ENCODE measurements around the gene ENOSF1. TPM values are rescaled to one million over a fixed set of nuclear protein-coding genes. Genes with fewer than 3 reads are reported as not detected.

Gene ENOSF1
- total and polyA plus RNA-seq, 11 donors = 9.9 to 38.7 (median 22.2) TPM

GRCh38 chr18:655445-655844 is 57.0 kb downstream of the ENOSF1 start:
- no peak for TF ChIP-seq POLR2A (IDR thresholded peaks at IDR 0.05)
- TF ChIP-seq, protein P1, sequence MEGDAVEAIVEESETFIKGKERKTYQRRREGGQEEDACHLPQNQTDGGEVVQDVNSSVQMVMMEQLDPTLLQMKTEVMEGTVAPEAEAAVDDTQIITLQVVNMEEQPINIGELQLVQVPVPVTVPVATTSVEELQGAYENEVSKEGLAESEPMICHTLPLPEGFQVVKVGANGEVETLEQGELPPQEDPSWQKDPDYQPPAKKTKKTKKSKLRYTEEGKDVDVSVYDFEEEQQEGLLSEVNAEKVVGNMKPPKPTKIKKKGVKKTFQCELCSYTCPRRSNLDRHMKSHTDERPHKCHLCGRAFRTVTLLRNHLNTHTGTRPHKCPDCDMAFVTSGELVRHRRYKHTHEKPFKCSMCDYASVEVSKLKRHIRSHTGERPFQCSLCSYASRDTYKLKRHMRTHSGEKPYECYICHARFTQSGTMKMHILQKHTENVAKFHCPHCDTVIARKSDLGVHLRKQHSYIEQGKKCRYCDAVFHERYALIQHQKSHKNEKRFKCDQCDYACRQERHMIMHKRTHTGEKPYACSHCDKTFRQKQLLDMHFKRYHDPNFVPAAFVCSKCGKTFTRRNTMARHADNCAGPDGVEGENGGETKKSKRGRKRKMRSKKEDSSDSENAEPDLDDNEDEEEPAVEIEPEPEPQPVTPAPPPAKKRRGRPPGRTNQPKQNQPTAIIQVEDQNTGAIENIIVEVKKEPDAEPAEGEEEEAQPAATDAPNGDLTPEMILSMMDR (IDR thresholded peaks at IDR 0.05) = no peak
- peaks cover 0 to 18% (median 6%) of the 10 kb centered on the region in 12 donors for H3K4me1 ChIP-seq
- no peak overlapping the region for H3K27ac ChIP-seq
- ATAC-seq (no peak), DNase-seq (no peak)
- no peaks in the 10 kb centered on the region for H3K36me3 ChIP-seq
- 87 to 93% (median 90%) methylated on average over 6 of the region's 6 CpGs for whole genome bisulfite sequencing, 4 donors
- intact Hi-C loops (cut with DNase I) = no loop called here
- H3K4me3 ChIP-seq = no peak overlapping the region
- H3K9me3 ChIP-seq = no peaks in the 10 kb centered on the region
- peaks cover 0 to 17% (median 3%) of the 10 kb centered on the region in 9 donors for H3K27me3 ChIP-seq

DNA sequence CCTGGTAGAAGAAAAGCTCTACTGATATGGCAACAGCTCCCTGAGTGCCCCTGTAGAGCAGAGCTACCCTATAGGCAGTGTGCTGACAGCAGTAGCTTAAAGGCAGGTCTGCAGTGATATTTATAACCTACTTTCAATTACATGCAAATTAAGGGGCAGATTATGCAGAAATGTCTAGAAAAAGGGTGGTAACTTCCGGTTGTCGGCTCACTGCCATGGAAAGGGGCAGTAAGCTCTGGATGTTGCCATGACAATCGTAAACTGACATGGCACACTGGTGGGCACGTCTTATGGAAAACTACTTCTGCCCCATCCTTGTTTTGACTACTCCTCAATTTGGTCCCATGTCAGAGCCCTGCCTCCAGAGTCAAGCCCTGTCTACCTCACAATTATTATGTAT is 57.8 kb downstream of the ENOSF1 start:
- 93 to 96% (median 93%) methylated on average over 4 of the region's 4 CpGs for WGBS, 4 donors
- intact Hi-C loops (cut with DNase I) = no loop called here
- TF ChIP-seq, protein P1 (IDR thresholded peaks at IDR 0.05) = no peak
- TF ChIP-seq POLR2A (IDR thresholded peaks at IDR 0.05) = no peak
- Histone ChIP-seq H3K27me3 (peaks cover 0 to 17% (median 3%) of the 10 kb centered on the region in 9 donors), H3K9me3 (no peaks in the 10 kb centered on the region), H3K36me3 (no peaks in the 10 kb centered on the region), H3K4me3 (no peak overlapping the region), H3K27ac (no peak overlapping the region), H3K4me1 (peaks cover 0 to 18% (median 6%) of the 10 kb centered on the region in 12 donors)
- ATAC-seq = no peak
- DNase-seq = no peak

DNA sequence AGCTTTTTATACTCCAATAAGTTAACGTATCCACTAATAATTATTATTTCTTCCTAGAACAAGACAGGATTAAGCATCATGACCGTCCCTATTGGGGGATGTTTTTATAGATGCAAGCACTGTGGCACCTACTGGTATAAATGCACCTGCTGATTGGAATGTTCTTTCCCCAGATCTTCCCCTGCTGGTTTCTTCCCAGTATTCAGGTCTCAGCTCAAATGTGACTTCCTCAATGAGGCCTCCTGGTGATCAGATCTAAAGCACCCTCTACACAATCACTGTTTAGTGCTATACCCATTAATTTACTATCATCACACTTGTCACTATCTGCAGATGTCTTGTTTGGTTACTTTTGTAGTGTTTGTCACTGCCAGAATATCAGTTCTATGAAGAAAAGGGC is 58.9 kb downstream of the ENOSF1 start:
- H3K27me3 ChIP-seq = peaks cover 0 to 17% (median under 1%) of the 10 kb centered on the region in 9 donors
- TF ChIP-seq, protein P1 (IDR thresholded peaks at IDR 0.05) = no peak

GRCh38 chr18:652131-652530 is 60.3 kb downstream of the ENOSF1 start:
- H3K4me1 ChIP-seq = peaks cover 0 to 3% (median 0%) of the 10 kb centered on the region in 12 donors
- no peak for TF ChIP-seq POLR2A (IDR thresholded peaks at IDR 0.05)
- TF ChIP-seq, protein P1 (IDR thresholded peaks at IDR 0.05) = no peak
- intact Hi-C loops (cut with DNase I) = no loop called here
- H3K4me3 ChIP-seq = no peak overlapping the region
- H3K27me3 ChIP-seq = peaks cover 0 to 14% (median 0%) of the 10 kb centered on the region in 9 donors
- DNase-seq (no peak), ATAC-seq (no peak)
- H3K36me3 ChIP-seq = no peaks in the 10 kb centered on the region
- no peak overlapping the region for H3K27ac ChIP-seq
- H3K9me3 ChIP-seq = no peaks in the 10 kb centered on the region
- WGBS, 4 donors = 75 to 81% (median 78%) methylated on average over 4 of the region's 4 CpGs

More for the DNA sequence above, 58.9 kb downstream of the ENOSF1 start:
- Histone ChIP-seq H3K4me1 (peaks cover 0 to 15% (median 2%) of the 10 kb centered on the region in 12 donors), H3K27ac (no peak overlapping the region), H3K36me3 (no peaks in the 10 kb centered on the region), H3K4me3 (no peak overlapping the region), H3K9me3 (no peaks in the 10 kb centered on the region)
- intact Hi-C loops (cut with DNase I) = no loop called here
- ATAC-seq = no peak
- WGBS, 4 donors = 93 to 97% (median 96%) methylated on average over 2 of the region's 2 CpGs
- DNase-seq = no peak

Measured in heart left ventricle (tissue), 16 donors.